GM13977 (cell line): ENCODE data around the gene DOK7.

ENCODE experiments used
- DNase-seq: peaks from one replicate; pipeline ENCODE4 v3.0.0; 2012; ENCODE audit warnings: low spot score
- CTCF ChIP-seq: IDR thresholded peaks from 2 replicates; pipeline ENCODE4 v1.5.1; 2012; ENCODE audit warnings: mild to moderate bottlenecking, control low read depth; ENCODE audit not compliant: insufficient read depth; ENCODE audit errors: extremely low read depth, missing control alignments
- in situ Hi-C: fragments of 300-500 bp; cut with MboI; formaldehyde crosslinking; loops from one replicate; pipeline ENCODE4 v1.12.0; 2022; ENCODE audit warnings: low sequenced_read_pairs, low pct_unique_long_range_greater_than_20kb, mixed read lengths, inconsistent platforms; ENCODE audit not compliant: unreplicated experiment

DOK7 gene

GRCh38 chr4:3512719-3513118, 49.6 kb downstream of the DOK7 start:
- in situ Hi-C loops: no loop called here
- no peak for TF ChIP-seq CTCF
- no peak for DNase-seq

- TF ChIP-seq CTCF: no peak
- no peak for DNase-seq
- in situ Hi-C loops: no loop called here
These were observed 50.7 kb downstream of the DOK7 start for GRCh38 chr4:3513807-3514206.

GRCh38 chr4:3514221-3514780, 51.2 kb downstream of the DOK7 start:
- no peak for DNase-seq
- in situ Hi-C loops: no loop called here
- TF ChIP-seq CTCF: no peak

GRCh38 chr4:3514806-3515501, 51.8 kb downstream of the DOK7 start:
- TF ChIP-seq CTCF: no peak
- no peak for DNase-seq
- in situ Hi-C loops: no loop called here

GRCh38 chr4:3515646-3516045, 52.5 kb downstream of the DOK7 start:
- no peak for TF ChIP-seq CTCF
- no peak for DNase-seq
- in situ Hi-C loops: no loop called here

GRCh38 chr4:3516061-3516835, 53.1 kb downstream of the DOK7 start:
- TF ChIP-seq CTCF: no peak
- in situ Hi-C loops: no loop called here
- DNase-seq: no peak
